ENCODE measurements around the gene SLC25A13.

The SLC25A13 gene

GRCh38 chr7:96205665-96206064 lies 116.2 kb downstream of the SLC25A13 start:
- no peaks in the 10 kb centered on the region for H3K79me2 ChIP-seq (ENCODE audit: low read length)
- no peaks in the 10 kb centered on the region for H3K4me1 ChIP-seq (ENCODE audit: low read length)
- TF ChIP-seq EZH2 (optimal IDR thresholded peaks at IDR 0.05; ENCODE audit: low read depth, low read length) (no peak), CTCF (IDR thresholded peaks at IDR 0.05; ENCODE audit: low read length) (no peak), EZH2phosphoT487 (IDR thresholded peaks at IDR 0.05; ENCODE audit: low read length) (no peak)
- no peak overlapping the region for H2AFZ ChIP-seq (ENCODE audit: low read length)
- no peaks in the 10 kb centered on the region for H3K9me2 ChIP-seq (replicated peaks; ENCODE audit: insufficient read depth, low read length)
- H3K36me3 ChIP-seq (replicated peaks; ENCODE audit: insufficient read depth, low read length) = no peaks in the 10 kb centered on the region
- H4K20me1 ChIP-seq (ENCODE audit: insufficient read depth, low read length) = no peaks in the 10 kb centered on the region
- H3K4me3 ChIP-seq (ENCODE audit: low read length) = no peak overlapping the region
- no peak for DNase-seq
- H3K27me3 ChIP-seq (replicated peaks; ENCODE audit: insufficient read depth, low read length) = no peaks in the 10 kb centered on the region
- H3K27ac ChIP-seq (ENCODE audit: low read length) = no peak overlapping the region
- H3K9me3 ChIP-seq (replicated peaks; ENCODE audit: insufficient read depth, low read length) = no peaks in the 10 kb centered on the region
- no peak overlapping the region for H3K9ac ChIP-seq (ENCODE audit: low read length)
- no peaks in the 10 kb centered on the region for H3F3A ChIP-seq (ENCODE audit: insufficient read depth, low read length)
- no peak overlapping the region for H3K4me2 ChIP-seq (ENCODE audit: low read depth, low read length)

GRCh38 chr7:96204601-96205000 lies 117.3 kb downstream of the SLC25A13 start:
- no peak for DNase-seq
- Histone ChIP-seq H3K4me2 (ENCODE audit: low read depth, low read length) (no peak overlapping the region), H3K9me2 (replicated peaks; ENCODE audit: insufficient read depth, low read length) (no peaks in the 10 kb centered on the region), H3K9me3 (replicated peaks; ENCODE audit: insufficient read depth, low read length) (no peaks in the 10 kb centered on the region), H3K27ac (ENCODE audit: low read length) (no peak overlapping the region), H3K36me3 (replicated peaks; ENCODE audit: insufficient read depth, low read length) (no peaks in the 10 kb centered on the region), H3K9ac (ENCODE audit: low read length) (no peak overlapping the region), H2AFZ (ENCODE audit: low read length) (no peak overlapping the region), H3K79me2 (ENCODE audit: low read length) (no peaks in the 10 kb centered on the region), H3K4me1 (ENCODE audit: low read length) (no peaks in the 10 kb centered on the region), H3F3A (ENCODE audit: insufficient read depth, low read length) (no peaks in the 10 kb centered on the region), H3K4me3 (ENCODE audit: low read length) (no peak overlapping the region), H4K20me1 (ENCODE audit: insufficient read depth, low read length) (no peaks in the 10 kb centered on the region), H3K27me3 (replicated peaks; ENCODE audit: insufficient read depth, low read length) (no peaks in the 10 kb centered on the region)
- TF ChIP-seq EZH2phosphoT487 (IDR thresholded peaks at IDR 0.05; ENCODE audit: low read length) = no peak

GRCh38 chr7:96203786-96204185 lies 118.1 kb downstream of the SLC25A13 start:
- Histone ChIP-seq H3K4me3 (ENCODE audit: low read length) (no peak overlapping the region), H3K9ac (ENCODE audit: low read length) (no peak overlapping the region), H3F3A (ENCODE audit: insufficient read depth, low read length) (no peaks in the 10 kb centered on the region), H4K20me1 (ENCODE audit: insufficient read depth, low read length) (no peaks in the 10 kb centered on the region), H3K9me2 (replicated peaks; ENCODE audit: insufficient read depth, low read length) (no peaks in the 10 kb centered on the region), H3K36me3 (replicated peaks; ENCODE audit: insufficient read depth, low read length) (no peaks in the 10 kb centered on the region), H2AFZ (ENCODE audit: low read length) (no peak overlapping the region), H3K79me2 (ENCODE audit: low read length) (no peaks in the 10 kb centered on the region), H3K4me2 (ENCODE audit: low read depth, low read length) (no peak overlapping the region), H3K27ac (ENCODE audit: low read length) (no peak overlapping the region), H3K9me3 (replicated peaks; ENCODE audit: insufficient read depth, low read length) (no peaks in the 10 kb centered on the region), H3K4me1 (ENCODE audit: low read length) (no peaks in the 10 kb centered on the region), H3K27me3 (replicated peaks; ENCODE audit: insufficient read depth, low read length) (no peaks in the 10 kb centered on the region)
- no peak for DNase-seq
- TF ChIP-seq EZH2 (optimal IDR thresholded peaks at IDR 0.05; ENCODE audit: low read depth, low read length) (no peak), EZH2phosphoT487 (IDR thresholded peaks at IDR 0.05; ENCODE audit: low read length) (no peak), CTCF (IDR thresholded peaks at IDR 0.05; ENCODE audit: low read length) (no peak)

GRCh38 chr7:96202102-96202501 lies 119.8 kb downstream of the SLC25A13 start:
- no peak overlapping the region for H3K27ac ChIP-seq (ENCODE audit: low read length)
- TF ChIP-seq EZH2 (optimal IDR thresholded peaks at IDR 0.05; ENCODE audit: low read depth, low read length) = no peak
- DNase-seq = no peak
- no peaks in the 10 kb centered on the region for H3K36me3 ChIP-seq (replicated peaks; ENCODE audit: insufficient read depth, low read length)
- H3K9me3 ChIP-seq (replicated peaks; ENCODE audit: insufficient read depth, low read length) = no peaks in the 10 kb centered on the region
- H3K4me1 ChIP-seq (ENCODE audit: low read length) = no peaks in the 10 kb centered on the region
- H3K4me2 ChIP-seq (ENCODE audit: low read depth, low read length) = no peak overlapping the region
- H3F3A ChIP-seq (ENCODE audit: insufficient read depth, low read length) = no peaks in the 10 kb centered on the region
- no peak overlapping the region for H3K4me3 ChIP-seq (ENCODE audit: low read length)
- no peaks in the 10 kb centered on the region for H3K27me3 ChIP-seq (replicated peaks; ENCODE audit: insufficient read depth, low read length)
- no peaks in the 10 kb centered on the region for H4K20me1 ChIP-seq (ENCODE audit: insufficient read depth, low read length)
- no peak overlapping the region for H2AFZ ChIP-seq (ENCODE audit: low read length)
- no peaks in the 10 kb centered on the region for H3K79me2 ChIP-seq (ENCODE audit: low read length)
- no peaks in the 10 kb centered on the region for H3K9me2 ChIP-seq (replicated peaks; ENCODE audit: insufficient read depth, low read length)
- H3K9ac ChIP-seq (ENCODE audit: low read length) = no peak overlapping the region

Data from MM.1S (cell line).